Stimulated activated CD4-positive, alpha-beta T cell treated with anti-CD3 and anti-CD28 coated beads, TNF-alpha, amount 100 ng/mL, for 24 hours (primary cell): ENCODE results near the gene CNOT11.
"Not testable (repeated sequence)": the region's sequence is repeated elsewhere in the genome, so short reads cannot be mapped to it uniquely, and the experiment has no call there.

Experiments
- DNase-seq, 3 experiments: peaks; one replicate each; pipeline ENCODE4 v3.0.0-alpha.2; 2020; ENCODE audit warnings: low read depth in 3 of 3

CNOT11 gene

GRCh38 chr2:101252408-101253012 lies at the start of gene CNOT11:
Gene CNOT11 (plus strand): TSS chr2:101252886. CDS start chr2:101252965, 79 bp downstream.
- DNase-seq, result peak; percentile 98 to 99 (median 99)

- no peak for DNase-seq
Observed at GRCh38 chr2:101204400-101205115, 48.1 kb upstream of the CNOT11 start.

GRCh38 chr2:101205521-101206479 lies 46.9 kb upstream of the CNOT11 start:
- DNase-seq, result peak in 1 of 3 experiments; percentile 34

GRCh38 chr2:101208830-101209229 lies 43.9 kb upstream of the CNOT11 start:
- DNase-seq, result no peak

GRCh38 chr2:101219246-101219645 lies 33.4 kb upstream of the CNOT11 start:
- no peak for DNase-seq

GRCh38 chr2:101220091-101220490 lies 32.6 kb upstream of the CNOT11 start:
- not testable (repeated sequence) for DNase-seq

GRCh38 chr2:101223814-101224231 lies 28.9 kb upstream of the CNOT11 start:
- DNase-seq, result peak in 1 of 3 experiments; percentile 7

- no peak for DNase-seq
Observed at GRCh38 chr2:101230541-101231001, 22.1 kb upstream of the CNOT11 start.

- DNase-seq, result no peak
Observed at GRCh38 chr2:101231240-101231639, 21.4 kb upstream of the CNOT11 start.

GRCh38 chr2:101231937-101232730 lies 20.6 kb upstream of the CNOT11 start:
- DNase-seq, result no peak

- DNase-seq, result no peak
Observed at GRCh38 chr2:101232770-101233169, 19.9 kb upstream of the CNOT11 start.

- DNase-seq, result no peak
Observed at GRCh38 chr2:101234169-101234938, 18.3 kb upstream of the CNOT11 start.

GRCh38 chr2:101235956-101236355 lies 16.7 kb upstream of the CNOT11 start:
- not testable (repeated sequence) for DNase-seq

GRCh38 chr2:101237944-101238343 lies 14.7 kb upstream of the CNOT11 start:
- DNase-seq, result not testable (repeated sequence)

- DNase-seq, result no peak
Observed at GRCh38 chr2:101238930-101239759, 13.5 kb upstream of the CNOT11 start.

GRCh38 chr2:101239760-101240118 lies 12.9 kb upstream of the CNOT11 start:
- DNase-seq, result not testable (repeated sequence)

GRCh38 chr2:101240694-101241093 lies 12.0 kb upstream of the CNOT11 start:
- DNase-seq, result not testable (repeated sequence)

GRCh38 chr2:101241158-101241557 lies 11.5 kb upstream of the CNOT11 start:
- no peak for DNase-seq

- DNase-seq, result not testable (repeated sequence)
Observed at GRCh38 chr2:101244373-101244772, 8.3 kb upstream of the CNOT11 start.

GRCh38 chr2:101244899-101245298 lies 7.8 kb upstream of the CNOT11 start:
- DNase-seq, result not testable (repeated sequence)
